Posterior vena cava (tissue), 2 donors: Measurements from ENCODE around the gene ELF5. TPM values are rescaled to one million over a fixed set of nuclear protein-coding genes. Genes with fewer than 3 reads are reported as not detected.

Experiments used
- DNase-seq: peaks from one replicate; pipeline ENCODE4 v3.0.0-alpha.2; 2020; ENCODE audit warnings: low spot score
- intact Hi-C, 2 donors: fragments of 100-400 bp; cut with DNase I; formaldehyde crosslinking; loops; one replicate each; pipeline versions ENCODE4 v1.14.1 to v1.14.2; 2022 to 2023
- total RNA-seq, 2 donors: library from RNA; stranded (reverse); fragmentation: NEBNext Ultra II Directional; extraction: Animal tissue kit (Norgen Biotek cat#: 25700); gene quantifications; one replicate each; pipeline ENCODE4 v1.2.1, GENCODE V29; 2021
- donor health status: DM: yes; HTN: yes; CAD: no.
- donor health status: DM: yes; HTN: yes; CAD: no.

Gene ELF5
- total RNA-seq, 2 donors from 2014 or later: not detected

DNA sequence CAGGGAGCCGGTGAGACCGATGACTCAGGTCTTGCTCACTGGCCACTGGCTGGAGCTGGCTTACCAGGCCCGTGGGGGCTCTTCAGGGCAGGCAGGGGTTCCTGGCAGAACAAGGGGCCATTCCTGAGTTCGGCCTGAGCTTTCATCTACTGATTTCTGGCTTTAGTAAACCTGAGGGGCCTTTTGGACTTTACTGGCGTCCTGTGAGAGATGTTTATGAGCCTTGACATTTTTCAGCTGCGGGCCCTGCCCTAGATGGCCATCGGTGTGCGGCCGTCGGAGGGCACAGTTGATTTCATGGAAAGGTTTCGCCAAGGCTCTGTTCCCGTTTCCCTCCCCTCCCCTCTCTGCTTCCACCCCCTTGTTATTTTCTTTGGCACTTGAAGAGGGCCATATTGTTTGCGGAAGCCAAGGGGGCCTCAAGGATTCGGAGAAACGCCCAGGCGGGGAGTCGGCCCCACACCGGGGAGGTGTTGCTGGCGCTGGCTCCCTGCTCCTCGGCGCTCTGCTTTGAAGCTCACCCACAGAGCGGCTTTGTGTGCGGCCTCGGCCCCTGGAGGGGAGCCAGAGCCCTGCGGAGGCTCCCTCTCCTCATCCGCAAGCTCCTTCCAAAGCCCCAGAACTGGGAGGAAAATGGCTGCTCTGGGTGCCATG lies 17.7 kb downstream of the ELF5 start:
- intact Hi-C loops: loop anchor here in 1 of 2 donors (2.0 kb wide), 1 partner anchor 491 kb away; no protein-coding TSS in a partner anchor
- DNase-seq: no peak

GRCh38 chr11:34495239-34495723 lies 18.3 kb downstream of the ELF5 start:
- no peak for DNase-seq
- intact Hi-C loops: loop anchor here in 1 of 2 donors (2.0 kb wide), 1 partner anchor 490 kb away; no protein-coding TSS in a partner anchor

GRCh38 chr11:34493926-34494595 lies 19.5 kb downstream of the ELF5 start:
- DNase-seq: no peak
- intact Hi-C loops: loop anchor here in 1 of 2 donors (2.0 kb wide), 1 partner anchor 489 kb away; no protein-coding TSS in a partner anchor

- no peak for DNase-seq
- intact Hi-C loops: no loop called here
Observed at GRCh38 chr11:34493468-34493867, 20.1 kb downstream of the ELF5 start.

- intact Hi-C loops: no loop called here
- DNase-seq: no peak
Observed at GRCh38 chr11:34492806-34493414, 20.7 kb downstream of the ELF5 start.

DNA sequence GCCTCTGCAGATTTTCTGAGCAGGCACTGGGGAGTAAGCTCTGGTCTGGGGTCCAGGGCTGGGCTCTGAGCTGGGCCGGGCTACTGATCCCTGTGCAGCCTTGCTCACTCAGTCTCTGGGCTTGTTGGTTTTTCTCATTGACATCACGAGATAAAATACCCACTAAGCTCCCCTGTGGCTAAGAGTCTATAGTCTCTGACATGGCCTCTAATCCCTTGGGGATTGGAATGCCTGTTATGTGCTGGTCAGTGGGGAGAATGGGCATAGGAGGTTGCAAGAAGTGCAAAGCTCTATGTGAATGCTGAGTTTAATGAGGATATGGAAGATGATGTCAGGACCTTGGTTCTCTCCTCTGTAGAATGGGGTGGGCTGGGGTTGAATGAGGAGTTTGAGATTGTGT lies 23.3 kb downstream of the ELF5 start:
- intact Hi-C loops: no loop called here
- DNase-seq: no peak

DNA sequence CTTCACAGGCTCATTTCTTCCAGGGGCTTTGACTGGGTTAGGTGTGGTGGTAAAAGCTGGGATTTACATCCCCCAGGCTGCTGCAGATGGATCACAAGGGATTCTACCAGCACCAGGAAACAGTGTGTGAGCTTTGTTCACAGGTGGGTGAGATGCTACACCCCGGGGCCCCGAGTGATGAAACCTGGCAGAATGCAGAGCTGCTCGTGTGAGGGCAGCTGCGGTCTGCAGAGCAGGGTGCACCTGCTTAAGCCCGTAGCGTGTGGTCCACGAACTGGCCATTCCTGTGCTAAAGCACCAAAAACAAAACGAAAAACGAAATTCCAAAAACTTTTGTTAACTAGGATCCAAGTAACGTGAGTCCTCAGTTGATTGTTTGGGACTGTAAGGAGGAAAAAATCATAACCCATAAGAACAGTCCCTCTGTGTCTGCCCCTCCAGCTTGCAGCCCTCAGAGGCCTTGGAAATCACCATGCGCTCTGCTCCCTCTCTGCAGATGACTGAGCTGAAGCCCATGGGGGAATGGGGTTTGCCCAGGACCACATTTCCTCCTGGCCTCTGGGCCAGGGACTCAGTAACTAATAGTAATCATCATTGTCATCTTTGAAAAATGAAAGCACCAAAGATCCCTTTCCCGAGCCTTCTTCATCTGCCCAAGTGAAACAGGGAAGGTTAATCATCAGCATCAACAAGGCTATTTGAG lies 24.6 kb downstream of the ELF5 start:
- intact Hi-C loops: no loop called here
- no peak for DNase-seq

GRCh38 chr11:34487430-34487829 lies 26.2 kb downstream of the ELF5 start:
- no peak for DNase-seq
- intact Hi-C loops: no loop called here

- intact Hi-C loops: no loop called here
- DNase-seq: no peak
Observed at GRCh38 chr11:34483106-34483874, 30.3 kb downstream of the ELF5 start.

GRCh38 chr11:34481307-34481706 lies 32.3 kb downstream of the ELF5 start:
- DNase-seq: no peak
- intact Hi-C loops: no loop called here

DNA sequence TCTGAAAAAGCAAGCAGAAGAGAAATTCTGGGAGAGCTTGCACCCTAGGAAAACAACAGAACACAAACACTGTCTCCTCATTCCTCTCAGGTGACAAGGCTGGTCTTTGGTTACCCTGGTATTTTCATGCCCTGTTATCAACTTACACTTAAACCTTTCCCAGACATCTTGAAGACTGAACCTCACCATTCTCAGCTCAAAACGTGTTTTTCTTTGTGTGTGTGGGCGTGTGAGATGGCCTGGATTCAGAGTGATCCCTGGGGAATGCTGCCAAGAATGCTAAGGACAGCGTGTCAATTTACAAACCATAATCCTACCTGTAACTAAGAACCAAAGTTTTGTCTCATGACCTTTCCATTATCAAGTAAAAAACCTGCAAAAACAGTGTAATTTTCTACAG lies 33.3 kb downstream of the ELF5 start:
- intact Hi-C loops: no loop called here
- no peak for DNase-seq

- intact Hi-C loops: no loop called here
Observed at GRCh38 chr11:34478845-34479663, 34.5 kb downstream of the ELF5 start.

DNA sequence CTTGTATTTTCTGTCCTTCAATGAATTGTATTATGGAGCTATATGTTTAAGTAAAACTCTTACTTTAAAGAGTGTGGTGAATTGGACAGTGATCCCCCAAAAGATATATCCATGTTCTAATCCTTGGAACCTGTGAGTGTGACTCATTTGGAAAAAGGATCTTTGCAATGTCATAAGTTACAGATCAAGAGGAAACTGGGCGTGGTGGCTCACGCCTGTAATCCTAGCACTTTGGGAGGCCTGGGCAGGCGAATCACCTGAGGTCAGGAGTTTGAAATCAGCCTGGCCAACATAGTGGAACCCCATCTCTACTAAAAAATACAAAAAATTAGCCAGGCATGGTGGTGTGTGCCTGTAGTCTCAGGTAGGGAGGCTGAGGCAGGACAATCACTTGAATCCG lies 36.7 kb downstream of the ELF5 start:
- no peak for DNase-seq

More at GRCh38 chr11:34478845-34479663, 34.5 kb downstream of the ELF5 start:
- no peak for DNase-seq

GRCh38 chr11:34475656-34476055 lies 37.9 kb downstream of the ELF5 start:
- intact Hi-C loops: no loop called here
- no peak for DNase-seq

More for the DNA sequence above, 36.7 kb downstream of the ELF5 start:
- intact Hi-C loops: no loop called here

- no peak for DNase-seq
- intact Hi-C loops: loop anchor here in 1 of 2 donors (5.0 kb wide), 1 partner anchor 1076 kb away; no protein-coding TSS in a partner anchor
Observed at GRCh38 chr11:34473603-34474169, 39.9 kb downstream of the ELF5 start.

- DNase-seq: no peak
- intact Hi-C loops: no loop called here
Observed at GRCh38 chr11:34468209-34468841, 45.3 kb downstream of the ELF5 start.

- intact Hi-C loops: no loop called here
- no peak for DNase-seq
Observed at GRCh38 chr11:34466802-34467488, 46.6 kb downstream of the ELF5 start.
